CD4-positive, alpha-beta T cell treated with Interleukin-10 for 1 hour (primary cell): Measurements from ENCODE around the gene AP3B1.

Source experiments
- DNase-seq: peaks from one replicate; pipeline ENCODE4 v3.0.0-alpha.2; 2020

Gene AP3B1

GRCh38 chr5:77958642-77959330 lies 335.7 kb downstream of the AP3B1 start:
- no peak for DNase-seq

- DNase-seq: no peak
Observed at GRCh38 chr5:77957931-77958521, 336.5 kb downstream of the AP3B1 start.

- DNase-seq: no peak
Observed at GRCh38 chr5:77957516-77957915, 337.0 kb downstream of the AP3B1 start.

GRCh38 chr5:77957081-77957480 lies 337.4 kb downstream of the AP3B1 start:
- DNase-seq: no peak

GRCh38 chr5:77955577-77955976 lies 338.9 kb downstream of the AP3B1 start:
- DNase-seq: no peak

GRCh38 chr5:77953374-77953773 lies 341.1 kb downstream of the AP3B1 start:
- no peak for DNase-seq

GRCh38 chr5:77952636-77953212 lies 341.8 kb downstream of the AP3B1 start:
- DNase-seq: no peak
